ENCODE data around the gene FBXW10B.
"Not testable (repeated sequence)": the region's sequence is repeated elsewhere in the genome, so short reads cannot be mapped to it uniquely, and the experiment has no call there.

Gene FBXW10B

DNA sequence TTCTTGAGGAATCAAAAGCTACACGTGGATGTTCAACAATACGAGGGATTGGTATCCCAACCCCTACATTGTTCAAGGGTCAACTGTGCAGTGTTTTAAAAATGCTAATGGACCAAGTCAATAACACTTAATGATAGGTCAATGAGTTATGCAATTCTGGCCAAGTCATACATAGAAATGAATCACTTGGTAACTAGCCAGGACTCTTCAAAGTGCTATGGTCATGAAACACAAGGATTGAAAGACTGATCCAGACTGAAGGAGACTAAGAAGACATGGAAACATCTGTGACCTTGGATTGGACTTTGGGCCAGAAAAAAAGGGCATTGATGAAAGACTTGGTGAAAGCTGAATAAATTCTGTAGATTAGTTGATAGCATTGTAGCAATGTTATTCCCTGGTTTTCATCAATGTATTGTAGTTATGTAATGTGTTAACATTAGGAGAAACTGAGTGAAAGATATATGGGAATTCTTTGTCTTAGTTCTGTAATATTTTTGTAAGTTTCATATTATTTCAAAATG is 11.5 kb upstream of the FBXW10B start:
- not testable (repeated sequence) for DNase-seq (ENCODE audit: low read depth in 2 of 2)

- not testable (repeated sequence) for DNase-seq (ENCODE audit: low read depth in 2 of 2)
Observed at GRCh38 chr17:15629991-15630390, 10.5 kb upstream of the FBXW10B start.

DNA sequence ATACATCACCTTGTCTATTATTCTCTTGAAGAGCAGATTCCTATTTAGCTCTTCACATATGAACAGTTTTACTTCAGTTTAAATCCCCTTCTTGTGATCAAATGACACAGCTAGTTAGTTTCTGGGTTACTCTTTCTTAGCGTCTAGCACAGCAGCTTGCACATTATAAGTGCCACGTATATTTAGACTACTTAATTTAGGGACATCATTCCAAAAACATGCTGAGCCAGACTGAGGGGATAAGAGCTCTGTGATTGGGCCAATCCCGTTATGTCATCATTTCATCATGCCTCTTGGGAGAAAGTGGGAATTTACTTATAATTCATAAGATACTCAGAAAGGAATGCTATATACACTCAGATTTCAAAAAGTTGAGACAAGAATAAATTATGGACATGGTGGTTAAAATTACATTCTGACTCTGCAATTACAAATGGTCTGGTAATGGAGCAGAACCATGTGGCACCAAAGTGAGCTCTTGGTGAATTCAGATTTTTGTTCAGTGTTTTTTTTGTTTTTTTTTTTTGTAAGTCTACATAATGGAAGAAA is 4.2 kb upstream of the FBXW10B start:
- not testable (repeated sequence) for DNase-seq (ENCODE audit: low read depth in 2 of 2)

DNA sequence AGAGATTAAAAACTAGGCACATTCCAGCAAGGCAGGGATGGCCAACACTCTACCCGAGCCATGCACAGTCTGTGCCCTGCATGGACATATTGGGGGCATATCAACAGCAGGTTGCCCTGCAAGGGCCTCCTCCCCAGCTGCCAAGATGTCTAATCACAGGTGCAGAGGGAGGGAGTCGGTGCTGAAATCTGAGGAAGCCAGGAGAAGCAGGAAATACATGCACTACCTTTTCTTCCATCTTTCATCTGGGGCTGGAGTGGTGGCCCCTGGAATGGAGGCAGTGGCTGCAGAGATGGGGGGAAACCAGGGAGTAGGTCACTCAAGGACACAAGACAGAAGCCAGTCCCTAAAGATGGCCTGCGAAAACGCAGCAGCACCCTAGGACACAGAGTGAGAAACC is 3.8 kb upstream of the FBXW10B start:
- DNase-seq (ENCODE audit: low read depth in 2 of 2), result not testable (repeated sequence)

- DNase-seq (ENCODE audit: low read depth in 2 of 2), result not testable (repeated sequence)
Observed at GRCh38 chr17:15622124-15622523, 2.6 kb upstream of the FBXW10B start.

DNA sequence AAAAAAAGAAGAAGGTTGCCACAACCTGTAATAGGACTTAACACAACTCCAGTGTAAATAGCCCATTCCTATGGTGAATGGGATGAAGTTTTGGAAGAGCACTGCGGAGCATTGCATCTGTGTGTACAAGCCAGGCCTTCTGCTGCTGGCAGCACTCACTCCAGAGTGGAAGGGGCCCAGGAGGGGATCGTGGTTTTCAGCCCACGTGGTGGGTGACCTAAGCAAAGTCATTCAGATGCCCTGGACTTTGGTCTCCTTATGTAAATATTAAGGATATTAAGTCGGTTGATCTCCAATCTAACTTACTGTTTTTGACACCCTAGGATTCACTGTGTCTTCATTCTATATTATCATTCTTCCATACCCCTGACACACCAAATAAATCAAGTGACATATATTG is 2.7 kb downstream of the FBXW10B start:
- not testable (repeated sequence) for DNase-seq (ENCODE audit: low read depth in 2 of 2)

DNA sequence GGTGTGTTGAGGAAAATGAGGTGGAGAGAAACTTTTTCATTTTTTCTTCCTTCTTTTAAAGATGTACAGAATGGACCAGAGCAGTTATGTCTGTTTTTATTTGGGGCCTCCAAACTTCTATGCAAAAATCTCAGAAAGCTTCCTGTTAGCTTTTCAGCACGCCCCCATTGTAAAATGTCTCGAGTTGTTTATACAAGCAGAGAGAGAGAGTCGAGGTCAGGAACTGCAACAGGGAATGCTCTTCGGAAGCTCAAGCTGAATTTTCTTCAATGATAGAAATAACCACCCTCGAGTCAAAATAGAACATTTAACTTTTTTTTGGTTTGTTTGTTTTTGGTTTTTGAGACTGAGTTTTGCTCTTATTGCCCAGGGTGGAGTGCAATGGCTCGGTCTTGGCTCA is 3.7 kb downstream of the FBXW10B start:
- DNase-seq (ENCODE audit: low read depth in 2 of 2), result not testable (repeated sequence)

GRCh38 chr17:15613111-15613510 is 6.4 kb downstream of the FBXW10B start:
- not testable (repeated sequence) for DNase-seq (ENCODE audit: low read depth in 2 of 2)

GRCh38 chr17:15592960-15593359 is 26.5 kb downstream of the FBXW10B start:
- DNase-seq (ENCODE audit: low read depth in 2 of 2), result not testable (repeated sequence)

DNA sequence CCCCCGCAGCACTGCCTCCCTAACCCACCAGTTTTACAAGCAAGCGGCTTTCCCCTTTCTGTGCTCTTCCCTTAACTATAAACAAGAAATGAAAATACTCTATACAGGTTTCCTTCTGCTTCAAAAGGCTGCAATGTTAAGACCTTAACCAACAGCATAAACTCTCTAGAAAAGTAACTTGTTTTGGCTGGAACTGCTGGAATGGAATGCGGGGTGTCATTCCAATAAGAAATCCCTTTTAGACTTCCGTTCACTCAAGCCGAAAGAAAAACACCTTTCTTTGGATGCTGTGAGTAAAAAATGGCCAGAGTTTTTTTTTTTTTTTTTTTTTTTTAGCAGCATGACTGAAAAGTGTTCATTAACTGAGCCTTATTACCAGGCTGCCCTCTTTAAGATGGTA is 27.5 kb downstream of the FBXW10B start:
- DNase-seq (ENCODE audit: low read depth in 2 of 2), result not testable (repeated sequence)

GRCh38 chr17:15590844-15591243 is 28.7 kb downstream of the FBXW10B start:
- not testable (repeated sequence) for DNase-seq (ENCODE audit: low read depth in 2 of 2)

- not testable (repeated sequence) for DNase-seq (ENCODE audit: low read depth in 2 of 2)
Observed at GRCh38 chr17:15589544-15590536, 29.7 kb downstream of the FBXW10B start.

- DNase-seq (ENCODE audit: low read depth in 2 of 2), result not testable (repeated sequence)
Observed at GRCh38 chr17:15588017-15588416, 31.5 kb downstream of the FBXW10B start.

DNA sequence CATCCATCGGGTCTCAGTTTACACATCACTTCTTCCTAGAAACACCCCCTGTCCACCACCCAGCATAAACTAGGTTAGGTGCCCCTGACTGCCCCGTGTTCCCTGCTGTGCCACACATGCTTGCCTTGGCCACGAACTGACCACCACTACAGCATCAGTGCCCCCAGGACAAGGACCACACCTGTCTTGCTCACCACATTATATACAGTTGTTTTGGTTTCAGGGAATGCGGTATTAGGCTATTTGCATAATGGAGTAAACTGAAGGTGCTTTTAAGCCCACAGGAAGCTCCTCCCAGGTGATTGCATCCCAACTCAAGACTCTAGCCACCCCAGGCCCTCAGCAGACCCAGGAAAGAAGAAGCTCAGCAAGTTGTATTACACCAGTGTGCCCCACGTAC is 36.2 kb downstream of the FBXW10B start:
- not testable (repeated sequence) for DNase-seq (ENCODE audit: low read depth in 2 of 2)

DNA sequence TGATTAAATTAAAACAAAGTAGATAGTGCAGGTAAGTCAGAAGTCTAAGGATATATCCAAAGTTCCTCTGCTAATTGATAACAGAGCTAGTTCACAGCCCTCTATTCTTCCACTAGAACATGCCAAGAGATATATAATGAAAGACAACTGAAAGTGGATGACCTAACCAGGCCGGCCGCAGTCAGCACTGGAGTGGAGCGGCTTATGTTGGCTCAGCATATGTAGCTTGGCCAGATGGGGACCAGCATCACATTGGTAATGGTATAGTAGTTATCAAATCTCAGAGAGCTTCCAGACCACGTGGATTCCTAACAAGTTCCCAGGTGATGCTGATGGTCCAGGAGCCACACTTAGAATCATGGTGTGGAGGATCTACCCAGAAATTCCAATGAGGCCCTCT is 38.0 kb downstream of the FBXW10B start:
- DNase-seq (ENCODE audit: low read depth in 2 of 2), result not testable (repeated sequence)

GRCh38 chr17:15576848-15577247 is 42.7 kb downstream of the FBXW10B start:
- DNase-seq (ENCODE audit: low read depth in 2 of 2), result not testable (repeated sequence)

DNA sequence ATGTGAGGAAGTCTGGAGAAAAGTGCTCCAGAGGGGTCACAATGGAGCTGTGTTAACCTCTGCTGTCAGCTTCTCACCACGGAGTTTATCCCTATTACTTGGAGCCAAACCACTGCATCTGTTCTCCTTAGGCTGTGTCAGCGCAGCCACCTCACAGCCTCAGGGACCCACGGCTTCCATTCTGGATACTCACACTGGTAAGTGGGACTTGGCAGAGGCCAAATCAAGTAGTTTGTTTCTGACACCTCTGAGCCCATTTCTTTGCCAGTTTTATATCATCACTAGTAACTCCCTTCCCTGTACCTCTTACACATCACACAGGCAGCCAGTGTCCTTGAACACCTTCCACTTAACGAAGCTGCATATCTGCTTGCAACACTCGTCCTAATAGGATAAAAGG is 44.8 kb downstream of the FBXW10B start:
- DNase-seq (ENCODE audit: low read depth in 2 of 2), result not testable (repeated sequence)

GRCh38 chr17:15573870-15574269 is 45.6 kb downstream of the FBXW10B start:
- not testable (repeated sequence) for DNase-seq (ENCODE audit: low read depth in 2 of 2)
